ENCODE measurements around the gene ACBD6.
A peak's percentile ranks its signal among the peaks of the same experiment; 100 is the strongest.

ACBD6 gene

DNA sequence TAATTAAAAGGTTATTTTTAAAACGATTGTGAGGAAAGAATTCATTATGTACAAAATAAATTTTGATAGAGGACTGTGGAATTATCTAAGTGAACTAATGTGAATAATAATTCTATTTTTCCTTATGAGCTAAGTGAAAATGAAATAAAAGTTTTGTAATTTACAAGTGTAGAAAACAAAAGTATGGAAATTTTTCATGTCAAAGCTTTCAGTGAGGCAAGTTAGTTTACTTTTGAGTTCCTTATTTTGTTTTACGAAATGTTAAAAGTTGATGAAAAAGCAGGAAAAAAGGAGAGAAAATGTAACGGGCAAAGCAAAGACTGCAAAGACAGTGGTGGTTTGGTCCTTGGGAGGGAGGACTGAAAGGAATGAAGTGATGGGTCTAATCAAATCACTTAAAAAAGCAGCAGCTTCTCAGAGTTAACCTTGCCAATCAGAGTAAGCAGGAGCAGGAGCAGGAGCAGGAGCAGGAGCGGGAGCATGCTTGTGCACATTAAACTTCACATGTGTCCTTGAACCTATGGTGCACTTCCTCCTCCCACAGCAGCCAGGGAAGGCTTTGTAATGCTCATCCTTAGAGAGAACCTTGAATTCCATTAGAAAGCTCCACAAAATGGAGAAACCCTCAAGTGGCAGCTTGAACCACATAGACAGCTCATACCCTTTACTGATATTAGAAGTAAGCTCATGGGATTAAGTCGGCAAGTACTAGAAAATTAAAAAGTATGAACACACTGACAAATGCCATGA is 139.0 kb downstream of the ACBD6 start:
- Histone ChIP-seq H3K4me2 (no peak overlapping the region), H4K20me1 (ENCODE audit: insufficient read depth) (no peaks in the 10 kb centered on the region), H3K79me2 (ENCODE audit: insufficient read depth, low read depth) (no peaks in the 10 kb centered on the region), H3K4me1 (ENCODE audit: low read depth, poor library complexity, severe bottlenecking) (peaks cover 15% of the 10 kb centered on the region), H3K36me3 (ENCODE audit: insufficient read depth) (no peaks in the 10 kb centered on the region), H3K9ac (no peak overlapping the region), H3K27ac (no peak overlapping the region), H2AFZ (ENCODE audit: low read depth) (no peak overlapping the region), H3K27me3 (ENCODE audit: insufficient read depth, low read depth) (no peaks in the 10 kb centered on the region), H3K4me3 (IDR thresholded peaks at IDR 0.05; ENCODE audit: insufficient read depth, low read depth, low read length) (no peak overlapping the region)
- TF ChIP-seq, protein P1, sequence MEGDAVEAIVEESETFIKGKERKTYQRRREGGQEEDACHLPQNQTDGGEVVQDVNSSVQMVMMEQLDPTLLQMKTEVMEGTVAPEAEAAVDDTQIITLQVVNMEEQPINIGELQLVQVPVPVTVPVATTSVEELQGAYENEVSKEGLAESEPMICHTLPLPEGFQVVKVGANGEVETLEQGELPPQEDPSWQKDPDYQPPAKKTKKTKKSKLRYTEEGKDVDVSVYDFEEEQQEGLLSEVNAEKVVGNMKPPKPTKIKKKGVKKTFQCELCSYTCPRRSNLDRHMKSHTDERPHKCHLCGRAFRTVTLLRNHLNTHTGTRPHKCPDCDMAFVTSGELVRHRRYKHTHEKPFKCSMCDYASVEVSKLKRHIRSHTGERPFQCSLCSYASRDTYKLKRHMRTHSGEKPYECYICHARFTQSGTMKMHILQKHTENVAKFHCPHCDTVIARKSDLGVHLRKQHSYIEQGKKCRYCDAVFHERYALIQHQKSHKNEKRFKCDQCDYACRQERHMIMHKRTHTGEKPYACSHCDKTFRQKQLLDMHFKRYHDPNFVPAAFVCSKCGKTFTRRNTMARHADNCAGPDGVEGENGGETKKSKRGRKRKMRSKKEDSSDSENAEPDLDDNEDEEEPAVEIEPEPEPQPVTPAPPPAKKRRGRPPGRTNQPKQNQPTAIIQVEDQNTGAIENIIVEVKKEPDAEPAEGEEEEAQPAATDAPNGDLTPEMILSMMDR (conservative IDR thresholded peaks at IDR 0.05; ENCODE audit: low read depth, low read length) = no peak

DNA sequence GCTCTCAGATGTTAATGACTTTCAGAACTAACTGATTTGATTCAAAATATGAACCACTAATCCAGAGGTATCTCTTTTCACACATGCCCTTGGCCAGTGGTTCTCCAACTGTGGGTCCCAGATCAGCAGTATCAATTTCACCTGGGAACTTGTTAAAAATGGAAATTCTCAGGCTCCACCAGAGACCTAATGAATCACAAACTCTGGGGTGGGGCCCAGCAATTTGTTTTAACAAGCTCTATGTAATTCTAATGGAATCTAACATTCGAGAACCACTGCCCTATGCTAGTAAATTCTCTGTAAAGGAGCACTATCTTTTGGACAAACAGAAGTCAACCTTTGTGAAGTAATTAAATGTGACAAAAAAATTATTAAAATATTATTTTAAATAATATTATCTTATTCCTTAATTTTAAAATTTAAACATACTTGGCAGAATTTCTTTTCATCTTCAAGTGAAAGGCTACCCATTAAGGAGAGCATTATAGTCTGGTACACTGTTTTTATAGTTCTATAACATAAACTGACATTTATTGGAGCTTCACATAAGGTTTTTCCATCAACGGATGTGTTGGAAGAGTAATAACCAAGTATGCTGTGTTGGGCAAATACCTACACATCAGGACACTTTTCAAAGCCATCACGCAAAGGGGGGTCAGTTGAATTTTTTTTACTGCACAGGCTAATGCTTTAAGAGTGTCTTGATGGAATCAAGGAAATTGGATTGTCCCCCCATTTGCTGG is 141.9 kb downstream of the ACBD6 start:
- Histone ChIP-seq H3K36me3 (ENCODE audit: insufficient read depth) (no peaks in the 10 kb centered on the region), H3K4me2 (peak overlapping the region; percentile 7; the same call in 1 of the 2 replicates), H3K27me3 (ENCODE audit: insufficient read depth, low read depth) (no peaks in the 10 kb centered on the region), H3K79me2 (ENCODE audit: insufficient read depth, low read depth) (no peaks in the 10 kb centered on the region), H2AFZ (ENCODE audit: low read depth) (no peak overlapping the region), H3K9ac (no peak overlapping the region), H3K27ac (no peak overlapping the region), H3K4me3 (IDR thresholded peaks at IDR 0.05; ENCODE audit: insufficient read depth, low read depth, low read length) (no peak overlapping the region), H3K4me1 (ENCODE audit: low read depth, poor library complexity, severe bottlenecking) (peaks cover 15% of the 10 kb centered on the region), H4K20me1 (ENCODE audit: insufficient read depth) (no peaks in the 10 kb centered on the region; the same call in 1 of the 2 replicates)
- TF ChIP-seq, protein P1 (conservative IDR thresholded peaks at IDR 0.05; ENCODE audit: low read depth, low read length) = no peak

DNA sequence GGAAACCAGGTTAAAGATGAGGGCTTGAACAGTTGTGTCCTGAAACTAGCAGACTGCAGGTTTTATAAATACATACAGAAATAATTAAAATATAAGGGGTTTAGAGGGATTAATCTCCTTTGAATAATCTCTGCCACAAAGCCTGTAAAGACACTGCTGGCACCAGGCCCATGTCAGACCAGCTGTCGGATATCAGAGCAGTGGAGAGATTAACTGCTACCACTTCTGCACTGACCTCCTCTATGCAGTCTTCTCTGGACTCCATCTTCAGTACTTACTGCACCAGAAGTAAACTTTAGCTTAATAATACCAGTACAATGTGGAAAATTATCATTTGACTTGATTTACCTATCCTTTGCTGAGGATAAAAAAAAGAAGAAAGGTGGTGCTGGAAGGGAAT is 143.7 kb downstream of the ACBD6 start:
- no peak overlapping the region for H3K27ac ChIP-seq
- no peaks in the 10 kb centered on the region for H3K79me2 ChIP-seq (ENCODE audit: insufficient read depth, low read depth)
- no peak overlapping the region for H3K4me3 ChIP-seq (IDR thresholded peaks at IDR 0.05; ENCODE audit: insufficient read depth, low read depth, low read length)
- no peaks in the 10 kb centered on the region for H3K36me3 ChIP-seq (ENCODE audit: insufficient read depth)
- no peak overlapping the region for H3K4me2 ChIP-seq
- H2AFZ ChIP-seq (ENCODE audit: low read depth) = no peak overlapping the region
- TF ChIP-seq, protein P1 (conservative IDR thresholded peaks at IDR 0.05; ENCODE audit: low read depth, low read length) = no peak
- H3K27me3 ChIP-seq (ENCODE audit: insufficient read depth, low read depth) = no peaks in the 10 kb centered on the region
- peaks cover 15% of the 10 kb centered on the region for H3K4me1 ChIP-seq (ENCODE audit: low read depth, poor library complexity, severe bottlenecking)
- no peak overlapping the region for H3K9ac ChIP-seq
- H4K20me1 ChIP-seq (ENCODE audit: insufficient read depth) = no peaks in the 10 kb centered on the region; the same call in 1 of the 2 replicates

DNA sequence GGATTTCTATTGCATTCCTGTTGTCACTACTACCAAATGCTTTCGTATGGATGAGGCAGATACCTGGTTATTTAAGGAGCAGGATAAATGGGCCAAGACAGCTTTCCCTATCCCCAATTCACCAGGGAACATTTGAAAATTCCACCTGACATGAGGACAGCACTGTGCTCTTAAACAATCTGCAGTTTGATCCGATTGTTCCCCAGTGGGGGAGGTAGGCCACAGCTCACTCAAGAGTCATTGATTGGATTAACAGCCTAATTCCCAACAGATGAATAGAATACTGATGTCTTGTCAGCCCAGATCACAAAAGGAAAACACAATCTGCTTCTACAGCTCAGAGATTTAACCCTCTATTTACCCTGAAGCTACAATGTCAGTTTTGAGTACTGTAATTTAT is 148.4 kb downstream of the ACBD6 start:
- Histone ChIP-seq H2AFZ (ENCODE audit: low read depth) (no peak overlapping the region), H3K4me1 (ENCODE audit: low read depth, poor library complexity, severe bottlenecking) (no peaks in the 10 kb centered on the region), H3K27ac (no peak overlapping the region), H3K79me2 (ENCODE audit: insufficient read depth, low read depth) (no peaks in the 10 kb centered on the region), H3K36me3 (ENCODE audit: insufficient read depth) (no peaks in the 10 kb centered on the region), H3K9ac (no peak overlapping the region), H3K4me2 (no peak overlapping the region), H4K20me1 (ENCODE audit: insufficient read depth) (peaks cover 5% of the 10 kb centered on the region), H3K27me3 (ENCODE audit: insufficient read depth, low read depth) (no peaks in the 10 kb centered on the region), H3K4me3 (IDR thresholded peaks at IDR 0.05; ENCODE audit: insufficient read depth, low read depth, low read length) (no peak overlapping the region)
- TF ChIP-seq, protein P1 (conservative IDR thresholded peaks at IDR 0.05; ENCODE audit: low read depth, low read length) = no peak
